Tibial nerve (tissue), 4 donors: ENCODE results near the gene APOC1. TPM values are rescaled to one million over a fixed set of nuclear protein-coding genes. Genes with fewer than 3 reads are reported as not detected.
"Not testable (repeated sequence)": the region's sequence is repeated elsewhere in the genome, so short reads cannot be mapped to it uniquely, and the experiment has no call there.

ENCODE experiments used
- DNase-seq, 2 donors: peaks; one replicate each; pipeline ENCODE4 v3.0.0-alpha.2; 2019; ENCODE audit warnings: low spot score in 2 of 2
- H3K27ac ChIP-seq, 4 donors: fragments of 200-600 bp; sonication (generic) in 3 of 4; one replicate each; pipeline ENCODE4 v1.5.1; 2017 to 2019; ENCODE audit warnings: mild to moderate bottlenecking in 1 of 4
- H3K27me3 ChIP-seq, 2 donors: fragments of 200-600 bp; sonication (generic) in 1 of 2; one replicate each; pipeline versions ENCODE4 v1.5.1 to v1.6.0; 2017 to 2019
- H3K36me3 ChIP-seq, 3 donors: fragments of 200-600 bp; sonication (generic); one replicate each; pipeline ENCODE4 v1.5.1; 2018 to 2019
- H3K4me1 ChIP-seq, 4 donors: fragments of 200-600 bp; sonication (generic) in 3 of 4; one replicate each; pipeline ENCODE4 v1.5.1; 2017 to 2019
- H3K4me3 ChIP-seq, 4 donors: fragments of 200-600 bp; sonication (generic) in 3 of 4; one replicate each; pipeline ENCODE4 v1.5.1; 2017 to 2019; ENCODE audit warnings: mild to moderate bottlenecking in 1 of 4, moderate library complexity in 1 of 4
- H3K9me3 ChIP-seq, 4 donors: fragments of 200-600 bp; sonication (generic) in 3 of 4; one replicate each; pipeline ENCODE4 v1.5.1; 2017 to 2019
- EP300 ChIP-seq, 2 donors: sonication (generic); formaldehyde crosslinking; IDR thresholded peaks; one replicate each; pipeline ENCODE4 v1.6.1; 2017; ENCODE audit warnings: antibody characterized with exemption in 2 of 2, mild to moderate bottlenecking in 1 of 2
- POLR2A ChIP-seq, 2 donors: fragments of 450-650 bp; IDR thresholded peaks; one replicate each; pipeline ENCODE4 v1.6.1; 2017; ENCODE audit warnings: antibody characterized with exemption in 2 of 2, mild to moderate bottlenecking in 2 of 2, moderate library complexity in 2 of 2
- WGBS, 2 donors: methylation state at CpG; one replicate each; pipeline ENCODE4 v1.1.5; 2018; 5-methylcytosine and 5-hydroxymethylcytosine counted together
- total RNA-seq, 4 donors: library from RNA; depleted of rRNA; stranded (reverse); fragments of >200 nt; gene quantifications; one replicate each; pipeline ENCODE4 v1.1.0, GENCODE V29; 2016
- TF ChIP-seq, protein P1 (sequence below), 5 experiments: fragments of 200-600 bp in 3 of 5; fragments of 450-650 bp in 2 of 5; sonication (generic) in 3 of 5; IDR thresholded peaks; one replicate each; pipeline ENCODE4 v1.5.1; 2016 to 2019; ENCODE audit warnings: antibody characterized with exemption in 5 of 5, mild to moderate bottlenecking in 3 of 5, moderate library complexity in 2 of 5

Gene APOC1
- total RNA-seq, 4 donors from 2014 or later: 17.2 to 213 (median 49.9) TPM

DNA sequence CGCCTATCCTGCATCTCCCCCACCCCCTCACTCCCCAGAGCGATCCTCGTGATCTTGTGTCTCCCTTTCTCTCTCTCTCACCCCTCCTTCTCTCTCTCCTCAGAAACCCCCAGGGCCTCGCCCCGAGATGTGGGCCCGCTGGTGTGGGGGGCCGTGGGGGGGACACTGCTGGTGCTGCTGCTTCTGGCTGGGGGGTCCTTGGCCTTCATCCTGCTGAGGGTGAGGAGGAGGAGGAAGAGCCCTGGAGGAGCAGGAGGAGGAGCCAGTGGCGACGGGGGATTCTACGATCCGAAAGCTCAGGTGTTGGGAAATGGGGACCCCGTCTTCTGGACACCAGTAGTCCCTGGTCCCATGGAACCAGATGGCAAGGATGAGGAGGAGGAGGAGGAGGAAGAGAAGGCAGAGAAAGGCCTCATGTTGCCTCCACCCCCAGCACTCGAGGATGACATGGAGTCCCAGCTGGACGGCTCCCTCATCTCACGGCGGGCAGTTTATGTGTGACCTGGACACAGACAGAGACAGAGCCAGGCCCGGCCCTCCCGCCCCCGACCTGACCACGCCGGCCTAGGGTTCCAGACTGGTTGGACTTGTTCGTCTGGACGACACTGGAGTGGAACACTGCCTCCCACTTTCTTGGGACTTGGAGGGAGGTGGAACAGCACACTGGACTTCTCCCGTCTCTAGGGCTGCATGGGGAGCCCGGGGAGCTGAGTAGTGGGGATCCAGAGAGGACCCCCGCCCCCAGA lies 36.1 kb upstream of the APOC1 start:
- Histone ChIP-seq H3K9me3 (no peaks in the 10 kb centered on the region), H3K27me3 (no peaks in the 10 kb centered on the region), H3K27ac (no peak overlapping the region), H3K36me3 (peaks cover 0 to 88% (median 6%) of the 10 kb centered on the region in 3 donors), H3K4me1 (peaks cover 0 to 7% (median 0%) of the 10 kb centered on the region in 4 donors), H3K4me3 (no peak overlapping the region)
- 75% methylated on average over 26 of the region's 26 CpGs for WGBS, 2 donors
- DNase-seq: no peak
- TF ChIP-seq EP300 (IDR thresholded peaks at IDR 0.05) (no peak), POLR2A (IDR thresholded peaks at IDR 0.05) (no peak)
- TF ChIP-seq, protein P1, sequence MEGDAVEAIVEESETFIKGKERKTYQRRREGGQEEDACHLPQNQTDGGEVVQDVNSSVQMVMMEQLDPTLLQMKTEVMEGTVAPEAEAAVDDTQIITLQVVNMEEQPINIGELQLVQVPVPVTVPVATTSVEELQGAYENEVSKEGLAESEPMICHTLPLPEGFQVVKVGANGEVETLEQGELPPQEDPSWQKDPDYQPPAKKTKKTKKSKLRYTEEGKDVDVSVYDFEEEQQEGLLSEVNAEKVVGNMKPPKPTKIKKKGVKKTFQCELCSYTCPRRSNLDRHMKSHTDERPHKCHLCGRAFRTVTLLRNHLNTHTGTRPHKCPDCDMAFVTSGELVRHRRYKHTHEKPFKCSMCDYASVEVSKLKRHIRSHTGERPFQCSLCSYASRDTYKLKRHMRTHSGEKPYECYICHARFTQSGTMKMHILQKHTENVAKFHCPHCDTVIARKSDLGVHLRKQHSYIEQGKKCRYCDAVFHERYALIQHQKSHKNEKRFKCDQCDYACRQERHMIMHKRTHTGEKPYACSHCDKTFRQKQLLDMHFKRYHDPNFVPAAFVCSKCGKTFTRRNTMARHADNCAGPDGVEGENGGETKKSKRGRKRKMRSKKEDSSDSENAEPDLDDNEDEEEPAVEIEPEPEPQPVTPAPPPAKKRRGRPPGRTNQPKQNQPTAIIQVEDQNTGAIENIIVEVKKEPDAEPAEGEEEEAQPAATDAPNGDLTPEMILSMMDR (IDR thresholded peaks at IDR 0.05): no peak

DNA sequence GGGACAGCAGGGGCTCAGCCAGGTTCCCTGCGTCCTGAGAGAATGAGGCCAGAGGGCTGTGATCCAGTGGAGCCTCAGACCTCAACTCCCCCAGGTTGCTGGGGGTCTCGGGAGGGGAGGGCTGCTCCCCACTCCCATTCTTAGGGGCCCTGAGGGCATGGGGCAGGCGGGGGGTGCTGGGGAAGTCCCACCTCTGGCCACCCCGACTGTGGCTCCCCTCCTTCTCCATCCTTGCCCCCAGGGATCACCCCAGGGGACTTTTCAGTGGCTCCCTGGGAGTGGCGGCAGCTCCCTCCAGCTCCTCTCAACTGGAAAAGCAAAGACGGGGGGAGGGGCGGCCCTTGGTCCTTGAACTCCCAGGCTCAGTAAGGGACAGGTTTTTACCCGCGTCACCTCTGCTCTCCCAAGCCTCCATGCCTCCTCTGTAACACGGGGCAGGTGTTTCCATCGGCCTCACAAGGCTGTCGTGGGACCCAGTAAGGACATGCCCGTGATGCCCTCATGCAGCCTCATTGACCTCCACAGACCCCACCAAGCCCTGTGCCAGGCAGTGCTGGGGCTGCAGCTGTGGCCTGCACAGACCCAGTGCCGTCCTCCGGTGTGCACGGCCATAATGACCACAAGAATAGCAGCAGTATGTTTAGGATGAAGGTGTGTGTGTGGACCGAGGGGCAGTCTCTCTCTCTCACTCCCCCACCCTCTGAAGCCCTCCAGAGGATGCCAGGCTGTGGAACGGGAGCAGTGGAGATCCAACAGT lies 34.9 kb upstream of the APOC1 start:
- Histone ChIP-seq H3K4me1 (peaks cover 0 to 7% (median 0%) of the 10 kb centered on the region in 4 donors), H3K36me3 (peaks cover 0 to 88% (median 0%) of the 10 kb centered on the region in 3 donors), H3K27me3 (no peaks in the 10 kb centered on the region), H3K9me3 (no peaks in the 10 kb centered on the region), H3K4me3 (no peak overlapping the region), H3K27ac (no peak overlapping the region)
- TF ChIP-seq EP300 (IDR thresholded peaks at IDR 0.05) (no peak), POLR2A (IDR thresholded peaks at IDR 0.05) (no peak)
- WGBS, 2 donors: 61 to 71% methylated on average over 13 to 17 of the region's 18 CpGs
- no peak for DNase-seq

DNA sequence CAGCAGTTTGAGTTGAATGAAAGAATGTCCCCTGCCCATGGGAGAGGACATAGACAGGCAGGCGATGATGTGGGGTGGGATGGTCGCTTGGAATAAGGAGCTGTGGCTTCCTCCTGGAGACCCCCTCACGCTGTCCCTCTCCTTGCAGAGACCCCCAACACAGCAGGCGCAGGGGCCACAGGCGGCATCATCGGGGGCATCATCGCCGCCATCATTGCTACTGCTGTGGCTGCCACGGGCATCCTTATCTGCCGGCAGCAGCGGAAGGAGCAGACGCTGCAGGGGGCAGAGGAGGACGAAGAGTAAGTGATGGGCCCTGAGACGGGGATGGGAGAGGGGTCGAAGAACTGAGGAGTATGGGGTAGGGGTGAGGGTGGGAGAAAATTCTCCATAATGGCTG lies 32.3 kb upstream of the APOC1 start:
- H3K4me1 ChIP-seq: peaks cover 0 to 4% (median 0%) of the 10 kb centered on the region in 4 donors
- TF ChIP-seq, protein P1 (IDR thresholded peaks at IDR 0.05): no peak
- TF ChIP-seq EP300 (IDR thresholded peaks at IDR 0.05) (no peak), POLR2A (IDR thresholded peaks at IDR 0.05) (no peak)
- no peak overlapping the region for H3K27ac ChIP-seq
- no peaks in the 10 kb centered on the region for H3K9me3 ChIP-seq
- H3K4me3 ChIP-seq: no peak overlapping the region
- no peak for DNase-seq
- WGBS, 2 donors: 92 to 94% methylated on average over 15 of the region's 15 CpGs
- peaks cover 0 to 86% (median 0%) of the 10 kb centered on the region in 3 donors for H3K36me3 ChIP-seq
- H3K27me3 ChIP-seq: no peaks in the 10 kb centered on the region

- H3K27ac ChIP-seq, H3K4me3 ChIP-seq, H3K4me1 ChIP-seq, H3K9me3 ChIP-seq, DNase-seq, H3K27me3 ChIP-seq: not testable (repeated sequence)
- WGBS, 2 donors: 86 to 89% methylated on average over 19 of the region's 19 CpGs
- H3K36me3 ChIP-seq: peaks cover 0 to 86% (median 0%) of the 10 kb centered on the region in 3 donors
Measured at GRCh38 chr19:44882619-44883397, 31.6 kb upstream of the APOC1 start.

GRCh38 chr19:44883922-44884321 lies 30.5 kb upstream of the APOC1 start:
- H3K27ac ChIP-seq: no peak overlapping the region

More at GRCh38 chr19:44883922-44884321, 30.5 kb upstream of the APOC1 start:
- no peak for DNase-seq
- Histone ChIP-seq H3K9me3 (no peaks in the 10 kb centered on the region), H3K4me3 (no peak overlapping the region), H3K27me3 (no peaks in the 10 kb centered on the region), H3K36me3 (peaks cover 0 to 86% (median 0%) of the 10 kb centered on the region in 3 donors), H3K4me1 (peaks cover 0 to 4% (median 0%) of the 10 kb centered on the region in 4 donors)
- TF ChIP-seq POLR2A (IDR thresholded peaks at IDR 0.05) (no peak), EP300 (IDR thresholded peaks at IDR 0.05) (no peak)
- TF ChIP-seq, protein P1 (IDR thresholded peaks at IDR 0.05): no peak
- WGBS, 2 donors: 78 to 79% methylated on average over 5 of the region's 5 CpGs
